K562 (cell line): Measurements from ENCODE around the gene BDH1. TPM values are rescaled to one million over a fixed set of nuclear protein-coding genes. Genes with fewer than 3 reads are reported as not detected.

Experiments
- ATAC-seq: fragments of 200-7000 bp; cut with Tn5 transposase; 3 replicates; pipeline ENCODE4 v1.9.1; 2020; ENCODE audit warnings: moderate library complexity
- BruUV-seq: library from RNA; stranded (reverse); fragments of 400-500 nt; replicated peaks from 2 replicates; lab custom pipeline; 2021; lab: Mats Ljungman, UMichigan
- CTCF ChIA-PET: fragments of 300-600 bp; formaldehyde crosslinking; extraction: SDS; loops from one replicate; lab custom pipeline; 2021; ENCODE audit warnings: low intra/inter-chr PET ratio; lab: Yijun Ruan, JAX
- POLR2A ChIA-PET: fragments of 300-600, 350-650 bp; sonication (Branson Sonifier 250); formaldehyde crosslinking; extraction: SDS; loops from one replicate; lab custom pipeline; 2021; ENCODE audit warnings: antibody characterized with exemption, inconsistent platforms; lab: Yijun Ruan, JAX
- DNase-seq, 4 experiments: peaks; one replicate each; pipeline versions ENCODE4 v3.0.0 to v3.0.0-alpha.2; 2011 to 2018; ENCODE audit warnings: low spot score in 3 of 4, mixed read lengths in 3 of 4; ENCODE audit errors: extremely low read depth in 1 of 4
- FAIRE-seq: peaks from 2 replicates; lab custom pipeline; 2011; peaks lifted over from hg19 to GRCh38; lab: Jason Lieb, UNC
- H2AFZ ChIP-seq: 2 replicates; pipeline ENCODE4 v1.6.0; 2011; ENCODE audit warnings: low read depth, low read length, control low read depth, inconsistent platforms
- H3K27ac ChIP-seq: fragments of 200-600 bp; 3 replicates; pipeline ENCODE4 v1.8.0; 2011; ENCODE audit warnings: low read depth, mild to moderate bottlenecking, control low read depth, inconsistent platforms, low read length, moderate library complexity, mixed read lengths; ENCODE audit errors: extremely low read depth
- H3K27me3 ChIP-seq, 2 experiments: fragments of 300-600 bp in 1 of 2; 2 replicates in 1 of 2; 3 replicates in 1 of 2; pipeline versions ENCODE4 v1.6.0 to v1.8.0; 2011; ENCODE audit warnings: inconsistent platforms in 2 of 2, low read length in 2 of 2, mild to moderate bottlenecking in 1 of 2, mixed read lengths in 1 of 2, moderate library complexity in 1 of 2; ENCODE audit not compliant: control insufficient read depth in 2 of 2, insufficient read depth in 2 of 2
- H3K36me3 ChIP-seq: fragments of 300-600 bp; 3 replicates; pipeline ENCODE4 v1.8.0; 2011; ENCODE audit warnings: mild to moderate bottlenecking, low read length, inconsistent platforms; ENCODE audit not compliant: control insufficient read depth, insufficient read depth
- H3K4me1 ChIP-seq, 2 experiments: fragments of 200-600 bp in 1 of 2; replicated peaks in 1 of 2; 2 replicates in 1 of 2; 3 replicates in 1 of 2; pipeline versions ENCODE4 v1.5.1 to v1.8.0; 2011; ENCODE audit warnings: inconsistent platforms in 2 of 2, low read length in 2 of 2, mild to moderate bottlenecking in 1 of 2, mixed read lengths in 1 of 2, moderate library complexity in 1 of 2; ENCODE audit not compliant: control insufficient read depth in 2 of 2, insufficient read depth in 2 of 2
- H3K4me2 ChIP-seq: 2 replicates; pipeline ENCODE4 v1.6.1; 2011; ENCODE audit warnings: low read length, control low read depth, inconsistent platforms, mixed read lengths; ENCODE audit not compliant: insufficient read depth
- H3K4me3 ChIP-seq: fragments of 200-600 bp; sonication (generic), shearing (Covaris generic); 2 replicates; pipeline ENCODE4 v1.5.1; 2016; ENCODE audit warnings: control low read depth, inconsistent platforms
- H3K79me2 ChIP-seq: fragments of 200-600 bp; 3 replicates; pipeline ENCODE4 v1.8.0; 2011; ENCODE audit warnings: low read length, inconsistent platforms; ENCODE audit not compliant: control insufficient read depth, insufficient read depth
- H3K9ac ChIP-seq, 2 experiments: 2 replicates each; pipeline versions ENCODE4 v1.6.0 to v1.6.1; 2011; ENCODE audit warnings: low read depth in 2 of 2, low read length in 2 of 2, control low read depth in 1 of 2, inconsistent platforms in 1 of 2, mild to moderate bottlenecking in 1 of 2, mixed read lengths in 1 of 2; ENCODE audit not compliant: insufficient read depth in 1 of 2
- H3K9me1 ChIP-seq: one replicate; pipeline ENCODE4 v1.6.0; 2011; ENCODE audit warnings: inconsistent platforms, mild to moderate bottlenecking, low read length, moderate library complexity; ENCODE audit not compliant: control insufficient read depth, insufficient read depth
- H3K9me3 ChIP-seq: replicated peaks from 2 replicates; pipeline ENCODE4 v1.5.1; 2011; ENCODE audit warnings: low read depth, low read length, inconsistent platforms; ENCODE audit not compliant: control insufficient read depth, insufficient read depth
- H4K20me1 ChIP-seq: replicated peaks from 2 replicates; pipeline ENCODE4 v1.6.1; 2011; ENCODE audit warnings: low read length, inconsistent platforms, mixed read lengths; ENCODE audit not compliant: control insufficient read depth, insufficient read depth
- CBX8 ChIP-seq: fragments of 200-600 bp; sonication (generic); IDR thresholded peaks from 2 replicates; pipeline ENCODE4 v1.6.1; 2012; ENCODE audit warnings: borderline replicate concordance, mixed run types, low read depth, mild to moderate bottlenecking, moderate library complexity, mixed read lengths, low read length, control low read depth, inconsistent platforms; ENCODE audit not compliant: poor library complexity, severe bottlenecking; ENCODE audit errors: extremely low read depth
- HDAC1 ChIP-seq, 2 experiments: fragments of 450-650 bp; IDR thresholded peaks; 2 replicates each; pipeline ENCODE4 v1.6.1; 2016 to 2017; ENCODE audit warnings: inconsistent platforms in 1 of 2, mild to moderate bottlenecking in 1 of 2, moderate library complexity in 1 of 2
- HDAC2 ChIP-seq: fragments of 450-650 bp; IDR thresholded peaks from 2 replicates; pipeline ENCODE4 v1.6.1; 2016; ENCODE audit warnings: mild to moderate bottlenecking
- HMG20A ChIP-seq: fragments of 450-650 bp; formaldehyde crosslinking; conservative IDR thresholded peaks from 2 replicates; pipeline ENCODE4 v1.4.0; 2020; ENCODE audit warnings: mild to moderate bottlenecking, mixed read lengths
- HOXB6 ChIP-seq: fragments of 250-450 bp; sonication (Bioruptor Pico); IDR thresholded peaks from 2 replicates; pipeline ENCODE4 v1.5.1; 2022; ENCODE audit warnings: mild to moderate bottlenecking, borderline replicate concordance
- KHSRP ChIP-seq: fragments of 450-650 bp; IDR thresholded peaks from 2 replicates; pipeline ENCODE4 v1.6.1; 2017
- POU5F1 ChIP-seq: fragments of 150-350 bp; IDR thresholded peaks from 2 replicates; pipeline ENCODE4 v1.6.1; 2014; ENCODE audit warnings: borderline replicate concordance, low read length, low read depth, mild to moderate bottlenecking; ENCODE audit not compliant: partially characterized antibody
- TAL1 ChIP-seq: fragments of 450-650 bp; IDR thresholded peaks from 2 replicates; pipeline ENCODE4 v1.6.1; 2016; ENCODE audit warnings: mild to moderate bottlenecking
- XRCC5 ChIP-seq: fragments of 200-400 bp; formaldehyde crosslinking; IDR thresholded peaks from 2 replicates; pipeline ENCODE4 v1.6.1; 2017; ENCODE audit warnings: low read depth, mild to moderate bottlenecking, low read length
- ZNF76 ChIP-seq: fragments of 250-450 bp; sonication (Bioruptor Pico); IDR thresholded peaks from 2 replicates; pipeline ENCODE4 v1.4.0; 2020; ENCODE audit warnings: mild to moderate bottlenecking, moderate library complexity, borderline replicate concordance
- WGBS: fragments of 100-300 bp; shearing (Covaris generic); methylation state at CpG from one replicate; pipeline ENCODE4 v1.1.6; 2016; ENCODE audit warnings: low coverage, mixed read lengths; ENCODE audit not compliant: insufficient coverage; ENCODE audit errors: missing lambda C conversion rate; 5-methylcytosine and 5-hydroxymethylcytosine counted together
- in situ Hi-C: fragments of 300-500 bp; cut with MboI; formaldehyde crosslinking; loops from 4 replicates; pipeline ENCODE4 v1.15.0; 2018; ENCODE audit warnings: inconsistent platforms, mixed read lengths
- intact Hi-C: fragments of 100-400 bp; cut with micrococcal nuclease; formaldehyde crosslinking; loops from 2 replicates; pipeline ENCODE4 v1.14.2; 2022
- polyA plus RNA-seq, 8 experiments: library from polyadenylated mRNA; depleted of rRNA in 4 of 8; stranded (reverse) in 5 of 8; unstranded in 3 of 8; fragments of >200 nt; fragmentation: Nextera tagmentation in 2 of 8; fragmentation: Illumina TruSeq in 1 of 8; extraction: Ambion mirVana in 2 of 8; extraction: Trizol in 1 of 8; gene quantifications; 2 replicates each; pipeline versions ENCODE4 v1.2.1 to v1.2.3, GENCODE V29; 2011 to 2014; ENCODE audit warnings: inconsistent platforms in 1 of 8, missing spikeins in 1 of 8
- total RNA-seq, 7 experiments: library from RNA; depleted of rRNA in 6 of 7; stranded (reverse); fragments of >200 nt in 6 of 7; fragmentation: Illumina TruSeq in 2 of 7; extraction: Trizol in 2 of 7; gene quantifications; 2 replicates each; pipeline versions ENCODE4 v1.2.1 to v1.2.3, GENCODE V29; 2011 to 2021; ENCODE audit warnings: low replicate concordance in 1 of 7
- TF ChIP-seq, protein P1 (sequence below): fragments of 450-650 bp; IDR thresholded peaks from 2 replicates; pipeline ENCODE4 v1.6.1; 2017; ENCODE audit warnings: mild to moderate bottlenecking, moderate library complexity

BDH1 gene
- total and polyA plus RNA-seq, 9 of the 15 experiments (the other 6 are each of a cell fraction or from before 2014, with no cell fraction given), result 0.07 to 0.89 (median 0.12) TPM; not detected in 3

DNA sequence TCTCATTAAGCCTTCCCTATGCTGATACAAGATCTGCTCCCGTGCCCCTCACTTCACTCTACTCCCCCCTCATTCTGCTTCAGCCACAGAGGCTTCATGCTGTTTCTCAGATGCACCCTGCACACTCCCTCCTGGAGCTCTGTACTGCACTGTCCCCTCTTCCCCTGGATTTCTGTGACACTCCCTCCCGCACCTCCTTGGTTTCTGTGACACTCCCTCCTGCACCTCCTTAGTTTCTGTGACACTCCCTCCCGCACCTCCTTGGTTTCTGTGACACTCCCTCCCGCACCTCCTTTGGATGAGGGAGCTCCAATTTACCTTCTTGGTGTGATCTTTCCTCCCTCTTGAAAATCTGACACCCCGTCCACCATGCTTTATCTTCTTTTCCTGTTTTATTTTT is 28.2 kb downstream of the BDH1 start:
- POLR2A ChIA-PET, result interaction anchor here (1.2 kb wide), 1 partner anchor 13 kb away, joined by 6 read pairs; no protein-coding TSS in a partner anchor
- no peaks in the 10 kb centered on the region for H3K9me3 ChIP-seq
- CTCF ChIA-PET, result interaction anchor here (0.7 kb wide), 1 partner anchor 301 kb away, joined by 3 read pairs; no protein-coding TSS in a partner anchor

More for the DNA sequence above, 28.2 kb downstream of the BDH1 start:
- in situ Hi-C loops (no loop called here), intact Hi-C loops (no loop called here)
- TF ChIP-seq HDAC2 (no peak), HMG20A (CRISPR knock-in tag) (no peak), HOXB6 (CRISPR knock-in tag) (no peak), KHSRP (no peak), CBX8 (no peak), ZNF76 (CRISPR knock-in tag) (no peak), POU5F1 (no peak), TAL1 (no peak), HDAC1 (IDR thresholded peaks at IDR 0.05) (no peak), XRCC5 (no peak)
- TF ChIP-seq, protein P1, sequence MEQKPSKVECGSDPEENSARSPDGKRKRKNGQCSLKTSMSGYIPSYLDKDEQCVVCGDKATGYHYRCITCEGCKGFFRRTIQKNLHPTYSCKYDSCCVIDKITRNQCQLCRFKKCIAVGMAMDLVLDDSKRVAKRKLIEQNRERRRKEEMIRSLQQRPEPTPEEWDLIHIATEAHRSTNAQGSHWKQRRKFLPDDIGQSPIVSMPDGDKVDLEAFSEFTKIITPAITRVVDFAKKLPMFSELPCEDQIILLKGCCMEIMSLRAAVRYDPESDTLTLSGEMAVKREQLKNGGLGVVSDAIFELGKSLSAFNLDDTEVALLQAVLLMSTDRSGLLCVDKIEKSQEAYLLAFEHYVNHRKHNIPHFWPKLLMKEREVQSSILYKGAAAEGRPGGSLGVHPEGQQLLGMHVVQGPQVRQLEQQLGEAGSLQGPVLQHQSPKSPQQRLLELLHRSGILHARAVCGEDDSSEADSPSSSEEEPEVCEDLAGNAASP, result no peak
- no peak for ATAC-seq
- Histone ChIP-seq H4K20me1 (peaks cover 9% of the 10 kb centered on the region; the same call in 1 of the 2 replicates), H3K27me3 (peaks cover 73 to 78% of the 10 kb centered on the region in 2 experiments), H3K4me1 (peaks cover 0 to 4% of the 10 kb centered on the region in 2 experiments; a peak in 1 of 5 replicates), H3K9me1 (no peaks in the 10 kb centered on the region), H3K36me3 (no peaks in the 10 kb centered on the region), H3K27ac (no peak overlapping the region), H2AFZ (no peak overlapping the region), H3K4me2 (no peak overlapping the region), H3K4me3 (no peak overlapping the region), H3K79me2 (no peaks in the 10 kb centered on the region), H3K9ac (no peak overlapping the region)
- BruUV-seq, result no TSS peak
- DNase-seq, result no peak
- FAIRE-seq, result no peak
- 4% methylated on average over 5 of the region's 5 CpGs for WGBS
